IPS-NIHi11 (cell line): ENCODE data around the gene BIRC7.

ENCODE experiments used
- DNase-seq: peaks from one replicate; pipeline ENCODE4 v3.0.0; 2012; ENCODE audit warnings: mixed read lengths, low spot score

The BIRC7 gene

DNA sequence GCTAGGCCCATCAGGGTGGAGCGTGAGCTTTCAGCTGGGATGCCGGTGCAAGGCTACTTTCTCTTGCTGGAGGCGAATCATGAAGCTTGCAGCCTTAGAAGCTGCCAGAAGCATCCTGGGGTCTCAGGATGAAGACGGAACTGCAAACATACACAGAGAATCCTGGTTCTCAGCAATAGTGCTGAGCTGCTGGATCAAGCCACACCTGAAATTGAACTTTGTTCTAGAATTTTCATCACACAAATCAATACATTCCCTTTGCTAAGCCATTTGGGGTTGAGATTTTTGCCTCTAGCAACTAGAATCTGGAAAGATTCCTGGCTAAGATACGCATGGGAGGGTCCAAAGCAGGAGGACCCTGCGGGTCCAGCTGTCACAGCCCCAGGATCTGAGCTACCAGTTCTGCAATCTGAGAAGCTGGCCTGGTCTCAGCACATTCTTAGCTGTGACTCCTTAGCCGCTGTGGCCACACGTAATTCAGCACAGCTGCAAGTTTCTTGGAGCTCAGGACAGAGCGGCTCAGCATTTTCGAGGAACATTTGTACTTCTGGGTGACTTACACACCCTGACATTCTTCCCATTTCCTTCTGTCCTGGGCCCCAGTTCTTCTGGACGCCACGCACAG, 30.3 kb downstream of the BIRC7 start:
- DNase-seq: no peak

DNA sequence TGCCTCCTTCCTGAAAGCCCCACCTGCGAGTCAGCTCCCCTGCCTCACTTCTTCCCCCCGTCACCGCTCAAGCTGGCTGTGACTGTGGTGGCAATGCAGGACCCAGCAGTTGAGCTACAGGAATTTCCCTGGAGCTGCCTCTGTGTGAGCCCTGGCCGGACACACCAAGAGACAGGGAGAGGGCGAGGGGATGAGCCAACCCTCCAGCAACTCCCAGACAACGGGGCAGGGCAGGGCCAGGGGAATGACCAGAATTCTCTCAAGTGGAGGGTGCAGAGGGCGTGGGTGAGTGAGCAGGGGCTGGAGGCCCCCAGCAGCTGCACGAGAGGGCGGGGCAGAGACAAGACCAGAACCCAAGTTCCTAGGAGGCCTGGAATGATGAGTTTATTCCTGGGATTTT, 32.0 kb downstream of the BIRC7 start:
- no peak for DNase-seq

DNA sequence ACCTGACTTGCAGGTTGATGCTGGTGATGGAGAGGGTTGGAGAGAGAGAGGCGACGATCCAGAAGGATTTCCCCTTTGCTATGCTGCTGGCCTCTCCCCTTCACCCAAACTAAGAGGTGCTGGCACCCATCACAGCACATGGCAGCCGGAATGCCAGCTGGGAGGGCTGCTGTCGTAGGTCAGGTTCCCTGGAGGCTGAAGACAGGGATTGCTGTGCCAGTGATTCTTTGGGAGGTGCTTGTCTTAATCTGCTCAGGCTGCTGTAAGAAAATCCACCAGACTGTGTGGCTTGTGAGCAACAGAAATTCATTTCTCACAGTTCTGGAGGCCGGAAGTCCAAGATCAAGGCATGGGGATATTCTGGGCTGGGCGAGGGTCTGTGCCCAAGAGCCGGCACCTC, 32.6 kb downstream of the BIRC7 start:
- no peak for DNase-seq

DNA sequence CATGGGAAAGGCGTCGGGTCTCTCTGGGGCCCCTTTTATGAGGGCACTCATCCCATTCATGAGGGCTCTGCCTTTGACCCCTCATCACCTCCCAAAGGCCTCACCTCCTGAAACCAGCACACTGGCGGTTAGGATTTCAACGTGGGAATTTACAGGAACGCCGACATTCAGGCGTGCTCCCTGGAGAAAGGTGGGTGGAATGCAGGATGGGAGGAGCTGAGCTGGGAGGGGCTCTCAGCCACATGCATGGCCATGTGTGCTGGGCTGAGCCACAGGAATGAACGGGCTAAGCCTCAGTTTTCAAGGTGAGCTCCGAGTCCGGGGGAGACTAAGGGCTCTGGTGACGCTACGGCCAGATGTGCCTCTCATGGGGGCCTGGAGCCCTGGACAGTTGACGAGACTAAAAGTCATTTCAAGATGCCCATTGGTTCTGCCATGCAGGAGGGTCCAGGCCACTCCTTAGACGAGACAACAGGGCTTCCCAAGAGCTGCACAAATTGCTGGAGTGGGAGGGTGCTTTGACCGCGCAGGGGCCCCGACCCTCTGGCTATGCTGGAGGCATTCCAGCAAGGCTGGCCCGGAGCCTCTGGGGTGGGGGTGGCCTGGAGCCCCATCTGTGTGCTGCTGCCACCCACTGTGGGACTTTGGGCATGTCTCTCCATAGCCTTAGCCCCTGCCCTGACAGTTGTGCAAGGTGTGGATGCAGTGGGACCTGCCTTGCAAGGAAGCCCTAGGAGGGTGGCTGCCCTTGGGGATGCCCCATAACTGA, 33.1 kb downstream of the BIRC7 start:
- peak; percentile 56 for DNase-seq

DNA sequence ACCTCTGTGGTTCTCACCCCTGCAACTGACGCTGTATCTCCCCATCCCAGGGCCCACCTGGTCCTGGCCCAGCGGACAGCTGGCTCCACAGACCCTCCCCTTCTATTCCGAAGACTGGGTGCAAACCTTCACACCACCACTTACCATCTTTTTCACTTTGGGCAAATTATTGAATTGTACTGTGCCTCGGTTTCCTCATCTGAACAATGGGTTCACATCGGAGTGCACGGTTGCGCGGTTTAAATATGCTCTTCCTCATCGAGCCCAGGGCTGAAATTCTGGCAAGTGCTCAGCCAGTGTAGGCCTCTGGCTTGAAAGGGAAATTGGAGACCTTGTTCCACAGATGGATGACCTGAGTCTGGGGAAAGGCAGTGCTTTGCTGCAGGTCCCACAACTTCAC, 34.0 kb downstream of the BIRC7 start:
- DNase-seq: no peak

DNA sequence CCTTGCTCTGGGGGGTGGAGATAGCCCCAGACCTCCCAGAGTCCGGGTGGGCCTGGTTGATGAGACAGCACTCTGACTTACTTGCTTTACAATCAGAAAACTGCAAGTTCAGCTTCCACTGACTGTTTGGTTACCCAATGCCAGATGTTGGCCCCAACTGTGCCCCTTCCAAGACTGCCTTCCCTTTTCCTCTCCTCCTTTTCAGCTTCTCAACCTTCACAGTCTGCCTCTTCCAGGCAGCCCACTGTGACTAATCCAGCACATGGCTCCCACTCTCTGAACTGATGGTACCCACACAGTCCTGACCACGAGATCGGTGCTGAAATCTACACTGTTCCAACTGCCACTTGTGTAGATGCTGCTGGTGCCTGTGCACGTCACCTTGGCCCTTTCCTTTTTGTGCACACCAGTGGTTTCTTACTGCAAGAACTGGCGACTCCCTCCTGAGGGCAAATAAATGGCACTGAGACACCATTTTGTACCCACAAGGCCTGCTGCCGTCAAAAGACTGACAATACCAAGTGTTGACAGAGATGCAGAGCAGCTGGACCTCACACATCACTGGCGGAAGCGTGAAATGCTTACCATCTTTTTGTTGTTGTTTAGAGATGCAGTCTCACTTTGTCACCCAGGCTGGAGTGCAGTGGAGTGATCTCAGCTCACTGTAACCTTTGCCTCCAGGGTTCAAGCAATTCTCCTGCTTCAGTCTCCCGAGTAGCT, 35.1 kb downstream of the BIRC7 start:
- DNase-seq: no peak

DNA sequence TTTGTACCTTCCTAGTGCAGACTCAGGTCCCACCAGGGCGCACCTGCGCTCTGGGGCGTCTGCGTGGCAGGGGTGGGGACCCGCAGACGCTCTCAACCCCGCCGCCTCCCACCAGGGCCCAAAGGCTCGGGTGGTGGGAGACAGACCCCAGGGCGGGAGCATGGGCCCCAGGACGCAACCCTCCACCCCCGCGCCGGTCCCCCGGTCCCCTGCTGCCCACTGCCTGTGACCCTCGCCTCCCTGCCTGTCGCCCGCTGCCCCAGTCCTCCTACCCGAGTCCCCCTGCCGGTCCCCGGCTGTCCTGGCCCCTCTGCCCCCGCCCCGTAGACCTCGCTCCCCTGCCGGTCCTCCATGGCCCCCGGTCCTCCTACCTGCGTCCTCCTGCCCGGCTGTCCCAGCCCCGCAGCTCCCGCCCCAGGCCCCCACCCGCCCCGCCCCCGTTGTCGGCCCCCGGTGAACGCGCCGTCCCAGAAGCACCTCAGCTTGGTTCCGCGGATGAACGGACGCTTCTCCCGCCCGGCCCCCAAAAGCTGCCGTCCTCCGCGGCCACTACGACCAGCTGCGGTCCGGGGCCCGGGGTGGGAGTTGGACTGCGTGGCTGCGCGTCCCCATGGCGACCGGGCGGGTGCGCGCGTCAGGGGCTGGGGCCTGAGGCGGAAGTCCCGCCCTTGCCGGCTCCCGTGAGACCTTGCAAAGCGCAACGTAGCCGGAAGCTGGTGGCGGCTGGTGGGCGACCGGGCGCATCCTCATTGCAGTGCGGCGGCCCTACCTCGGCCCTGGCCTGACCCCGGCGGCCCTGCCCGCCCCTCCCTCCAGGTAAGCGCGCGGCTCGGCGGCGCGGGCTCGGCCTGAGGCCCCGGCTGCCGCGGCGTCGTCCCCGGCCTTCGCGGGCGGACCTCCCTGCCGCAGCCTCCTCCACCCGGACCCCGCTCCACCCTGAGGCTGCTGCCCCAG, 36.7 kb downstream of the BIRC7 start, which contains the start of gene ARFGAP1:
ARFGAP1 (plus strand) TSS at position 709 of the 954 bp plus-strand sequence. CDS start 2,768 bp downstream, outside the sequence.
- DNase-seq: peak; percentile 100

DNA sequence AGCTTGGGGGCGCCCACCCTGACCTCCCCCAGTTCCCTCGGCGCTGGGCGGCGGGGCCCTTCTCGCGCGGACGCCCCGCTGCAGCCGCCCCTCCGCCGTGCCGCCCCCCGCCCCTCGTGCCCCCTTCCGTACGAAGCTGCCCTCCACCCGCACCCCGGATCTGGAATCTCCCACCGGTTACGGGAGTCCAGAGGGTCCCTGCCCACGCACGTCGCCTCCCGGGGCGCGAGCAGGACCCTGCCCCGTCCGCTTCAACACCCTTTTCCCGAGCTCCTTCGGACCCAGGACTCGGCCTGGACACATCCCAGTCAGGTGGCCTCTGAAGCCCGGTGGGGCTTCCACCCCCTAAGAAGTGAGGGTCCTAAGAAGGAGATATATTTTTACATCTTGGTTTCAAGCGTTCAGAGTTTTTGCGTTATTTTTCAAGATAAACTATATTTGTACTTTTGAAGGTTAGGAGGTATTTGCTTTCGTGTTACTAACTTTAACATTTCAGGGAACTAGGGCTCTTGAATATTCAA, 37.4 kb downstream of the BIRC7 start:
- no peak for DNase-seq

DNA sequence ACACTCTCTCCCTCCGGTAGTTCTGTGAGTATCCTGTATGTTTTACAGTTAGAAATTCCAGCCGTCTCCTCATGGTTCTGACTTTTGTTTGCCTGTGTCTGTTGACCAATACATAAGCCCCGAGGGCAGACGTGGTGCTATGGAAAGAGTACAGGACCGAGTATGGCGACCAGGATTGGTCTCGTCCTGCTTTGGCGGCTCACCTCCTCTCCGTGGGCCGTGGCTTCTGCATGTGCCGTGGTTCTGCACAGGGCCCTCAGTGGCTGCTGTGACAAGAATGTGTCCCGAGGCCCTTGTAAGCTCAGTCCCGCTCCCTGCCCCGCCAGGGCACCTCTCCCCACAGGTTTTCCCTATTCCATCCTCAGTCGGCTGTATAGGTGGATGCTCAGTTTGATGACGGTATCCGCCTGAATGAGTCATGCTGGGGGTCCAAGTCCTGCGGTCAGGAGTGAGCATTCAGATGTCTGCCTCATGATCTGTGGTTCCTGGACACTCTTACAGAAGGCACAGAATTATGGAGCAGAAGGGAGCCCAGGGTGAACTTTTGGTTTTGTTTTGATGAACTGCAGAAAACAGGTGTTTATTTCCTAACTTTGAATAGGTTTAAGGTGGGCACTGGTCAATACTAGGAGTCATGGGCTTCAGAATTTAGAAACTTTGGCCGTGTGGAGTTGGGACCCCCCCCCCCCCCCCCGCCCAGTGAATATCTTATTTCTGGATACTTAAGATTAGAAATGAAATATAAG, 38.1 kb downstream of the BIRC7 start:
- DNase-seq: no peak

DNA sequence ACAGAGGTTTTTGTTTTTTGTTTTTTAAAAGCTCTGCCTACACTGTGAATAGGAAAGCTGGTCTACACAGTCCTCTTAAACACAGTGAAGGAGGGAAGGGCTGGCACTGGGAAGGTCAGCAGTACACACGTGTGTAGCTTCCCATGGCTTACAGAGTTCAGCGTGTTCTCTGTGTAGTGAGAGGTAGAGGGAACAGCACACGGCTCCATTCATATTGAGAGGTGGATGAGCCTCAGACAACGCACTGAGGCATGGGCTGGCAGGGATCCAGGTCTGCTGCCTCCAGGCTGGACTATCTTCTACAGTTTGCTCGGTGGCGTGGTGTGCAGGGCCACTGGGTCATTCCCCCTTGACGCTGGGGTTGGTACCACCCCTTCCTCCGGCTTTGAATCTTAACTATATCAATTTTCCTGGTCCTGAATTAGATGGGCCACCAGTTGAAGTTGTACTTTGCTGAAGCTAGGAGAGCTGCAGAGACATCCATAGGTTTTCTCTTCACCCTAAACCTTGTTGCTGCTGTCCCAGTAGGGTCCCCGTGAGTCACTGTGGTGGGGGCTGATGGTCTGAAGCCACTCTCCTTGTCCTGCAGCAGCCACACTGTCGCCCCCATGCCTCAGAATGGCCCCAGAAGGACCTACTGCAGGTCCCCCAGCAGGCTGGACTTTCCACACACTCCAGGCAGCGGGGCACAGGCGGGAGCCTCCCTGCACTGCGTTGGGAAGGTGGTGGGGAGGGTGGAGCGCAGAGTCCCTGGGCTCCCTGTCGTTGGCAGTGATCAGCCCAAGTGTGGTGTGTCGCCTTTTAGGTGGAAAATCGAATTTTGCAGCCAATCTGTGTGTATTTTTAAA, 38.9 kb downstream of the BIRC7 start:
- DNase-seq: no peak

DNA sequence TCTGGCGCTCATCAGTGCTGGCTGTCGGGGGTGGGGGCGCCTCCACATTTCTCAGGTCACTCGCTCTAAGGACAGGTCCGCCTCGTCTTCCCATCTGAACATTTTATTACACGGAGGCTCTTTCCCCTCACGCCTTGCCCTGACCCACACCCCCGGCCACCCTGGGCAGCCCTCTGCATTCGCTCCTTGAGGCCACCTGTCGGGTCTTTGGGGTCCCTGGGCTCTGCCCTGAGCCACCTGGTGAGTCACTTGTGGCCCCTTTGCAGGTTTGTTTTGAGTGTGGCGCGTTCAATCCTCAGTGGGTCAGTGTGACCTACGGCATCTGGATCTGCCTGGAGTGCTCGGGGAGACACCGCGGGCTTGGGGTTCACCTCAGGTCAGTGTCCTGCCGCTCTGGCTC, 40.1 kb downstream of the BIRC7 start:
- no peak for DNase-seq

DNA sequence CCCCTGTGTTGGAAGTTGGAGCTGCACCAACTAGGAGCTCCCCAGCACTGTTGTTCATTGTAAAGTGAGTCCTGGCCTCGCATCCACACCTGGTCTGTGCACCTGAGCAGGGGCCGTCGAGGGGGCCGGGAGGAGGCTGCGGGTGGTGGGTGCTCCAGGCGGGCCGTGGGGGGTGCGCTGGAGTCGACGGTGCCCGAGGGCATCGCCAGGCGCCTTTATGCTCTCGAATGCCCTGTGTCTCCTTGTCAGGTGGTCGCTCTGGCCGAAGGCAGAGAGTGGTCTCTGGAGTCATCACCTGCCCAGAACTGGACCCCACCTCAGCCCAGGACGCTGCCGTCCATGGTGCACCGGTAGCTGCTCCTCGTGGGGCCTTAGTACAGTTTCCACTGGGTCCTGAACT, 41.3 kb downstream of the BIRC7 start:
- no peak for DNase-seq

DNA sequence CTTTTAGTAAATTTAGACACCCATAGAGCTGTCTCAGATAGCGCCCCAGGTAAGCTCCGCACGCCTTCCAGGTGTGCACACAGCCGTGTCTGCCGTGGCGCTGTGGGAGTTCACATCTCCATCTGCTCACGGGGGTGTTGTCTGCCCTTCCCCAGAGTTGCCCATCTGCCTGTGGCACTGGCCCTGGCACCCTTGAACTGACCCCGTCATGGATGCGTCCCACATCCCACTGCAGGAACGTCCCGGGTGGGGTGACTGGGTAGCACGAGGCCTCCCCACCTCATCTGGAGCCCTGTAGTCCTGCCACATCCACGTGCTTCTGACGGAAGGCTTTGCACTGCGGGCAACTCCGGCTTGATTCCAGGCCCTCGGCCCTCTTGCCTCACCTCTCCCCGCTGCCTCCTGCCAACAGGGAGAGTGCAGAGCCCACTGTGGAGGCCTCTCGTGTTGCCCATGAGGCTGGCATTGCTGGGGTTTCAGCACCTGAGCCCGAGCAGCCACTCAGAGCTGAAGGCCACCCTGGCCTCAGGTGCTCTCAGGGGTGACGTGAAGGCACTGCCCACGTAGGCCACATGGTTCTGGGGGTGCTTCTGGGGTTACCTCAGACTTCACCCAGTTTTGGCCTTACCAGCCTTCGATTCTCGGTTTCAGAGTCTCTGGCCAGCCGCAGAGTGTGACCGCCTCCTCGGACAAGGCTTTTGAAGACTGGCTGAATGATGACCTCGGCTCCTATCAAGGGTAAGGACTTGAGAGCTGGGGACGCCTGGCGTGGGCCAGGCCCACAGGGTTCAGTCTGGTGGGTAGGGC, 42.0 kb downstream of the BIRC7 start:
- no peak for DNase-seq

DNA sequence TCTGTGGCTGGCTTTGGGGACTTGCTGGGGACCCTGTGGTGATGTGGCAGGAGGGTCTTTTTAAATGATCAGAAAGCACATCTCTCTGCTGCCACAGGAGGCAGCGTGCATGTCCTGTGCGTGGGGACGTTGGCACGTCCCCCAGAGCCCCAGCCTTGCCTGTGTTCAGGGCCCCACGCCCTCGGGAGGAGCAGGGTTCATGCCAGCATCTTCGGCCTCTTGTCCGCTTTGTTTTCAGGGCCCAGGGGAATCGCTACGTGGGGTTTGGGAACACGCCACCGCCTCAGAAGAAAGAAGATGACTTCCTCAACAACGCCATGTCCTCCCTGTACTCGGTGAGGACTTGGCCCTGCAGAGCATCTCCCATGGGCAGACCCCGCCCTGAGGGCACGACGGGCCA, 43.0 kb downstream of the BIRC7 start:
- no peak for DNase-seq

DNA sequence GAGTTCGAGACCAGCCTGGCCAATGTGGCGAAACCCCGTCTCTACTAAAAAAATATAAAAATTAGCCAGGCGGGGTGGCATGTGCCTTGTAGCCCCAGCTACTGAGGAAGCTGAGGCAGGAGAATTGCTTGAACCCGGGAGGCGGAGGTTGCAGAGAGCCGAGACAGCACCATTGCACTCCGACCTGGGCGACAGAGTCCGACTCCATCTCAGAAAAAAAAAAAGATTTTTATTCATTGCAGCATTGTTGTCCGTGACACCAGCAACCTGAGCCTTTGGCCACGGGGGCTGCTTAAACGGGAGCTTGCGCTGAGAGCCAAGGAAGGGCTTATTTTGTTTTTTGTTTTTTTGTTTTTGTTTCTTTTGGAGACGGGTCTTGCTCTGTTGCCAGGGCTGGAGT, 44.2 kb downstream of the BIRC7 start:
- no peak for DNase-seq

DNA sequence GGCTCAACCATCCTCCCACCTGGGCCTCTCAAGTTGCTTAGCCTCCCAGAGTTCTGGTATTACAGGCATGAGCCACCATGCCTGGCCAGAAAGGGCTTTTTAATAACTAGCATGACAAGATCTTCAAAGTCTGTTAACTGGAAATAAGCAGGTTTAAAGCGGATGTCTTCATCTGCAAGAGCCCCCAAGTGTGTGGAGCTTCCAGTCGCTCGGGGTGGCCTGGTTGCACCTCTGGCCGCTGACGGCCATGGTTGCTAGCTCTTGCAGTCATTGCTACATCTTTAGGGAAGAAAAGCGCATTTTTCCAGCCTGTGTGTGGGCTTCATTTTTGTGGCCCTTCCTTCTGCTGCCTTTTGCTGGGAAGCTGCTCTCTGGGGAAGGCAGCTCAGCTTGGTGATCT, 44.7 kb downstream of the BIRC7 start:
- no peak for DNase-seq

DNA sequence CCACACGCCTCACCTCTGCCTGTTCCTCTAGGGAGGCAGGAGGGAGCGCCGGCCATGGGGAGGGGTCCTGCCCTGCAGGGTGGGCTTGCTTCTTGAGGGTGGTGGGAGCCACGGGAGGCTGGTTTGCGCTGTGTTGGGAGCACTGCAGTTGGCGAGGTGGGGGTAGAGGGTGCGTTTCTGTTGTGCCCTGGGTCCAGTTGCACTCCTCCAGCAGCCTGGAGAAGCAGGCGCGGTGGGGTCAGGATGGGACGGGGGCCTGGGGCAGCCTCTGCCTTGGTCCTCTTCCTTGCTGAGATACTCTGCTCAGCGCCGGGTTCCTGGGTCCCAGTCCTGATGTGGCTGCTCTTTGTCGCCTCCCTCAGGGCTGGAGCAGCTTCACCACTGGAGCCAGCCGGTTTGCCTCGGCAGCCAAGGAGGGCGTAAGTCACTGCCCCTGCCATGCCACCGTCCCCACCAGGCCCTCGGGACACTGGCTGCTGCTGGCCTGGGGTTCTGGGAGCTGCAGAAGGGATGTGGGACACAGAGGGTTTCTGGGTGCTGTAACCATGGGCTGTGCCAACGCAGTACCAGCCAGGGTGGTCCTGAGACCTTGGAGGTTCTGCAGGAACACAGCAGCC, 45.3 kb downstream of the BIRC7 start:
- peak; percentile 86 for DNase-seq

DNA sequence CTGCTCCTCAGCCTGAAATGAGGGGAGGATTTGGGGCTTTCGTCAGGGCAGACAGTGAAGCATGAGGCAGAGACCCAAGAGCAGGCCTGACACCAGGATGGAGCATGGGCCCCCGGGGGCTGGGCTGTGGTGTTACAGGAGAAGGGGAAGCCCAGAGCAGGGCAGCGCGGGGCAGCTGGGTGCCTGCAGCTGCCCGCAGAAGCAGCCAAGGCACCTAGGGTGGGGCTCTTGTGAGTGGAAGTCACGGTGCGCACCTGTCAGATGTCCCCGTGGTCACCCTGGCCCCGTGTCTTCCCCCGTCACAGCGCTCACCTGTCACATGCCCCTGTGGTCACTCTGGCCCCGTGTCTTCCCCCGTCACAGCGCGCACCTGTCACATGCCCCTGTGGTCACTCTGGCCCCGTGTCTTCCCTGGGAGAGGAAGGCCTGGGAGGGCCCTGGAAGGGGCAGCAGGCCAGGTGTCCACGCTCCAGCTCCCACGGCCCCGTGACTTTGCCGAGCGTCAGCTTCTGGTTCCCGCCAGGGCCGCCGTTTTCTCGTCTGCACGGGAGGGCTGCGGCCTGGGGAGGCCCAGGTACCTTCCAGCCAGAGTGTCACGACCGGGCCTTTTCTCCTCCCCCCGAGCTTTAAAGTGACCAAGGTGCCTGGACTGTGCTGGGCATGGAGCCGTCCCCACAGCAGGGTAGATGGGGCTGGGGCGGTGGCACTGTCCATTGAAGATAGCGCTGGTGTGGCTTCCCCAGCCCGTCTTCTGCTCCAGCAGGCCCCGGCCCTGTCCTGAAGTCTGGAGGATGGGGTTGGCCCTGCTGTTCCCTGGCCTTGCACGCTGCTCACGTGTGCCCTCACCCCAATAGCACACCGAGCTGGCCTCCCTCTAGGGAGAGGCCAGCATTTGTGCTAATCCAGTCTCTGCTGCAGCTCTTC, 46.3 kb downstream of the BIRC7 start:
- DNase-seq: no peak
